Activated T-helper 1 cell treated with anti-CD3 and anti-CD28 coated beads, Interleukin-12 subunit alpha, Interleukin-12 subunit beta, Interleukin-2, Interleukin-4 antibody, amounts not matched to agents 30 ng/mL and 10 ng/mL and 1 ng/mL, durations not matched to agents 14 hours and 24 hours and 36 hours (primary cell): Measurements from ENCODE around the gene ITGB4. TPM values are rescaled to one million over a fixed set of nuclear protein-coding genes. Genes with fewer than 3 reads are reported as not detected.

Experiments
- DNase-seq: peaks from one replicate; pipeline ENCODE4 v3.0.0; 2021; ENCODE audit warnings: low spot score
- H3K27ac Mint-ChIP-seq: one replicate; pipeline ENCODE4 v1.8.0; 2021; ENCODE audit warnings: mild to moderate bottlenecking, mixed read lengths
- H3K27me3 Mint-ChIP-seq: one replicate; pipeline ENCODE4 v1.8.0; 2022; ENCODE audit warnings: mild to moderate bottlenecking, moderate library complexity, mixed read lengths; ENCODE audit not compliant: insufficient read depth
- H3K36me3 Mint-ChIP-seq: one replicate; pipeline ENCODE4 v1.8.0; 2021; ENCODE audit warnings: low read depth, mixed read lengths
- H3K4me1 Mint-ChIP-seq: one replicate; pipeline ENCODE4 v1.8.0; 2021; ENCODE audit warnings: low read depth, mixed read lengths
- H3K4me3 Mint-ChIP-seq: one replicate; pipeline ENCODE4 v1.8.0; 2021; ENCODE audit warnings: mild to moderate bottlenecking, moderate library complexity, mixed read lengths
- H3K9me3 Mint-ChIP-seq: one replicate; pipeline ENCODE4 v1.8.0; 2021; ENCODE audit warnings: mixed read lengths
- intact Hi-C: fragments of 100-400 bp; cut with micrococcal nuclease; formaldehyde crosslinking; loops from one replicate; pipeline ENCODE4 v1.15.1; 2024
- total RNA-seq: library from RNA; stranded (reverse); gene quantifications from 2 replicates; pipeline ENCODE4 v1.2.3, GENCODE V29; 2022

Gene ITGB4
- total RNA-seq: 1.4 and 2.7 TPM in 2 replicates

- Mint-ChIP-seq H3K9me3 (no peaks in the 10 kb centered on the region), H3K27ac (no peak within 1 kb of the TSS), H3K27me3 (peaks cover 18% of the 10 kb centered on the region), H3K4me1 (peaks cover 5% of the 10 kb centered on the region), H3K4me3 (peak within 1 kb of the TSS; percentile 81), H3K36me3 (no peaks in the 10 kb centered on the region)
- intact Hi-C loops: no loop called here
- DNase-seq: peak; percentile 64
Measured at GRCh38 chr17:75720656-75721462, at the start of gene ITGB4. Gene ITGB4 (plus strand): TSS chr17:75721459. CDS start chr17:75724704, 3,245 bp downstream.

GRCh38 chr17:75672011-75672410, 49.2 kb upstream of the ITGB4 start:
- intact Hi-C loops: loop anchor here (10.0 kb wide), 1 partner anchor 407 kb away; the partner anchor contains the start of genes GGA3 and MRPS7
- H3K36me3 Mint-ChIP-seq: peaks cover 27% of the 10 kb centered on the region
- H3K4me1 Mint-ChIP-seq: peaks cover 11% of the 10 kb centered on the region
- DNase-seq: no peak
- no peaks in the 10 kb centered on the region for H3K27me3 Mint-ChIP-seq
- no peaks in the 10 kb centered on the region for H3K9me3 Mint-ChIP-seq
- no peak overlapping the region for H3K4me3 Mint-ChIP-seq
- H3K27ac Mint-ChIP-seq: no peak overlapping the region

- DNase-seq: no peak
- Mint-ChIP-seq H3K4me1 (peaks cover 6% of the 10 kb centered on the region), H3K9me3 (no peaks in the 10 kb centered on the region), H3K36me3 (peaks cover 24% of the 10 kb centered on the region), H3K27ac (no peak overlapping the region), H3K4me3 (no peak overlapping the region), H3K27me3 (no peaks in the 10 kb centered on the region)
- intact Hi-C loops: loop anchor here (10.0 kb wide), 1 partner anchor 409 kb away; the partner anchor contains the start of genes GGA3 and MRPS7
Measured at GRCh38 chr17:75673487-75673886, 47.8 kb upstream of the ITGB4 start.

GRCh38 chr17:75676461-75676860, 44.8 kb upstream of the ITGB4 start:
- Mint-ChIP-seq H3K27ac (no peak overlapping the region), H3K9me3 (no peaks in the 10 kb centered on the region), H3K36me3 (peaks cover 14% of the 10 kb centered on the region), H3K4me3 (no peak overlapping the region), H3K27me3 (no peaks in the 10 kb centered on the region), H3K4me1 (peaks cover 6% of the 10 kb centered on the region)
- intact Hi-C loops: loop anchor here (10.0 kb wide), 1 partner anchor 412 kb away; the partner anchor contains the start of genes GGA3 and MRPS7
- DNase-seq: no peak

- intact Hi-C loops: loop anchor here (10.0 kb wide), 1 partner anchor 415 kb away; the partner anchor contains the start of genes GGA3 and MRPS7
- peaks cover 10% of the 10 kb centered on the region for H3K36me3 Mint-ChIP-seq
- no peaks in the 10 kb centered on the region for H3K9me3 Mint-ChIP-seq
- DNase-seq: no peak
- H3K27me3 Mint-ChIP-seq: no peaks in the 10 kb centered on the region
- H3K4me3 Mint-ChIP-seq: no peak overlapping the region
- peaks cover 13% of the 10 kb centered on the region for H3K4me1 Mint-ChIP-seq
- no peak overlapping the region for H3K27ac Mint-ChIP-seq
Measured at GRCh38 chr17:75679706-75680211, 41.5 kb upstream of the ITGB4 start.

- Mint-ChIP-seq H3K27ac (no peak overlapping the region), H3K4me3 (no peak overlapping the region), H3K4me1 (peaks cover 17% of the 10 kb centered on the region), H3K27me3 (no peaks in the 10 kb centered on the region), H3K36me3 (peaks cover 10% of the 10 kb centered on the region), H3K9me3 (no peaks in the 10 kb centered on the region)
- intact Hi-C loops: no loop called here
- no peak for DNase-seq
Measured at GRCh38 chr17:75680431-75680830, 40.8 kb upstream of the ITGB4 start.

- no peaks in the 10 kb centered on the region for H3K27me3 Mint-ChIP-seq
- no peak overlapping the region for H3K4me3 Mint-ChIP-seq
- H3K27ac Mint-ChIP-seq: no peak overlapping the region
- H3K9me3 Mint-ChIP-seq: no peaks in the 10 kb centered on the region
- peaks cover 26% of the 10 kb centered on the region for H3K4me1 Mint-ChIP-seq
- intact Hi-C loops: no loop called here
- peaks cover 8% of the 10 kb centered on the region for H3K36me3 Mint-ChIP-seq
- DNase-seq: no peak
Measured at GRCh38 chr17:75681289-75681688, 40.0 kb upstream of the ITGB4 start.

GRCh38 chr17:75683583-75683982, 37.7 kb upstream of the ITGB4 start:
- Mint-ChIP-seq H3K27ac (no peak overlapping the region), H3K4me1 (peaks cover 38% of the 10 kb centered on the region)

GRCh38 chr17:75684249-75684648, 37.0 kb upstream of the ITGB4 start:
- intact Hi-C loops: no loop called here
- H3K4me1 Mint-ChIP-seq: peaks cover 45% of the 10 kb centered on the region
- no peaks in the 10 kb centered on the region for H3K9me3 Mint-ChIP-seq
- no peak for DNase-seq
- H3K4me3 Mint-ChIP-seq: no peak overlapping the region
- peaks cover 15% of the 10 kb centered on the region for H3K36me3 Mint-ChIP-seq
- no peak overlapping the region for H3K27ac Mint-ChIP-seq
- no peaks in the 10 kb centered on the region for H3K27me3 Mint-ChIP-seq

More at GRCh38 chr17:75683583-75683982, 37.7 kb upstream of the ITGB4 start:
- no peak overlapping the region for H3K4me3 Mint-ChIP-seq
- DNase-seq: no peak
- no peaks in the 10 kb centered on the region for H3K27me3 Mint-ChIP-seq
- no peaks in the 10 kb centered on the region for H3K9me3 Mint-ChIP-seq
- intact Hi-C loops: no loop called here
- H3K36me3 Mint-ChIP-seq: peaks cover 15% of the 10 kb centered on the region

GRCh38 chr17:75684924-75685323, 36.3 kb upstream of the ITGB4 start:
- Mint-ChIP-seq H3K4me3 (no peak overlapping the region), H3K27ac (no peak overlapping the region), H3K4me1 (peaks cover 51% of the 10 kb centered on the region), H3K27me3 (no peaks in the 10 kb centered on the region), H3K36me3 (peaks cover 14% of the 10 kb centered on the region), H3K9me3 (no peaks in the 10 kb centered on the region)
- DNase-seq: no peak
- intact Hi-C loops: no loop called here

- Mint-ChIP-seq H3K4me3 (no peak overlapping the region), H3K4me1 (peaks cover 57% of the 10 kb centered on the region), H3K9me3 (no peaks in the 10 kb centered on the region), H3K27ac (no peak overlapping the region), H3K27me3 (no peaks in the 10 kb centered on the region), H3K36me3 (peaks cover 11% of the 10 kb centered on the region)
- intact Hi-C loops: no loop called here
- DNase-seq: no peak
Measured at GRCh38 chr17:75685499-75685898, 35.8 kb upstream of the ITGB4 start.

GRCh38 chr17:75688209-75688825, 32.9 kb upstream of the ITGB4 start:
- H3K27ac Mint-ChIP-seq: peak overlapping the region; percentile 93
- H3K9me3 Mint-ChIP-seq: no peaks in the 10 kb centered on the region
- no peaks in the 10 kb centered on the region for H3K27me3 Mint-ChIP-seq
- H3K4me3 Mint-ChIP-seq: peak overlapping the region; percentile 53
- no peak for DNase-seq
- peaks cover 62% of the 10 kb centered on the region for H3K4me1 Mint-ChIP-seq
- intact Hi-C loops: no loop called here
- peaks cover 18% of the 10 kb centered on the region for H3K36me3 Mint-ChIP-seq

GRCh38 chr17:75689441-75689873, 31.8 kb upstream of the ITGB4 start:
- peak; percentile 48 for DNase-seq
- Mint-ChIP-seq H3K4me1 (peaks cover 58% of the 10 kb centered on the region), H3K4me3 (peak overlapping the region; percentile 70), H3K27ac (peak overlapping the region; percentile 93), H3K9me3 (no peaks in the 10 kb centered on the region), H3K36me3 (peaks cover 21% of the 10 kb centered on the region), H3K27me3 (no peaks in the 10 kb centered on the region)
- intact Hi-C loops: no loop called here
